ENCODE measurements around the gene C2orf81.
"Not testable (repeated sequence)": the region's sequence is repeated elsewhere in the genome, so short reads cannot be mapped to it uniquely, and the experiment has no call there.

Gene C2orf81

DNA sequence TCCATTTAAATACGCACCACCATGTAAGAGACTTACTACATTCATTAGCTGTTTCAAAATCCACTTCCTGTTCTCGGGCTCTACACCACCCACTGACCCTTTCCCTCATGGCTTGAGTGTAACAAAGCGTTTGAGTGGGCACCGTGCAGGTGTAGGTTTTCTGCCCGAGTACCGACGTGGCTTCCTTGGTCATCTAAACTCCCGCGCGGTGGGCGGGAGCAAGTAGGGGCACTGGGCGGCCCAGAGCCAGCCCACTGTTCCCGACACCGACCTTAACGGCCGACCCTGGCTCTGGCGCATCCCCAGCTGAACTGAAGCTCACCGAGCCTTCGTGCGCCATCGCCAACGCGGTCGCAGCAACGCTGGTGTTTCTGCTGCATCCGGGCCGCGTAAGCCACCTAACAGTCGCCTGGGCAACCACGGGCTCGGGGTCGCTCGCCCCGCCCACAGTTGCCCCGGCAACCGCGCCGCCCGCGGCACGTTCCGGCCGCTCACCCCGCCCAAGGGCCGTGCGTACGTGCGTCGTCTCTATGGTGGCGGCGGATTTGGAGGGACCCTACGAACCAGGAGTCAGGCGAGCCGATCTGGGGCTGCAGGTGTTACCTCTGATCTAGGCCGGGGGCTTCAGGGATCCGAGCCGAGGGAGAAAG lies at the start of gene C2orf81, which contains the start of gene WDR54:
TSS of gene C2orf81 (minus strand) at position 399 of the 650 bp plus-strand sequence. CDS start at position 340, 59 bp downstream.
TSS of gene WDR54 (plus strand) at position 510 of the 650 bp plus-strand sequence. CDS start 424 bp downstream, outside the sequence.
- DNase-seq = peak; percentile 95

DNA sequence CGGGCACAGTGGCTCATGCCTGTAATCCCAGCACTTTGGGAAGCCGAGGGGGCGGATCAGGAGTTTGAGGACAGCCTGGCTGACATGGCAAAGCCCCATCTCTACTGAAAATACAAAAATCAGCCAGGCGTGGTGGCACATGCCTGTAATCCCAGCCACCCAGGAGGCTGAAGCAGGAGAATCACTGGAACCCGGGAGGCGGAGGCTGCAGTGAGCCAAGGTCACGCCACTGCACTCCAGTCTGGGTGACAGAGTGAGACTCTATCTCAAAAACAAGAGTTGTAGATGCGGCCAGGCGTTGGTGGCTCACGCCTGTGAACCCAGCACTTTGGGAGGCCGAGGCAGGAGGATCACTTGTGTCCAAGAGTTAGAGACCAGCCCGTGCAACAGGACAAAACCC lies 49.3 kb upstream of the C2orf81 start:
- not testable (repeated sequence) for DNase-seq

DNA sequence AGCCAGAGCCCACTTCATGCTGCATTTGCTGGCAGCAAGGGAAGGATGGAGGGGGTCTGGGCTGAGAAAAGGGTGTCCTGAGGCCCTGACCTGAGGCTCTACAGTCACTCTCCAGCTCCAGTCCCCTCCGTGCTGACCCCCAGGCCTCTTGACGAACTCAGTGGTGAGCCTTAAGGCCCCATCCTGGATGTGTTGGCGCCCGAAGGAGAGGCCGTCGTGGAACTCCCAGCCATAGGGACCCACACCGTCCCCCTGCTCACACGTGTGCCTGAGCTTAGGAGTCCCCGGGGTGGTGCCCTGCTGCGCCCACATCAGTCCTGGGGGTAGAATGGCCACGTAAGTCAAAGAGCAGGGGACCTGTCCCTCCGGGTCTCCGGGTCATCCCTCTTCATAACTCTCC lies 43.0 kb upstream of the C2orf81 start:
- DNase-seq = no peak

DNA sequence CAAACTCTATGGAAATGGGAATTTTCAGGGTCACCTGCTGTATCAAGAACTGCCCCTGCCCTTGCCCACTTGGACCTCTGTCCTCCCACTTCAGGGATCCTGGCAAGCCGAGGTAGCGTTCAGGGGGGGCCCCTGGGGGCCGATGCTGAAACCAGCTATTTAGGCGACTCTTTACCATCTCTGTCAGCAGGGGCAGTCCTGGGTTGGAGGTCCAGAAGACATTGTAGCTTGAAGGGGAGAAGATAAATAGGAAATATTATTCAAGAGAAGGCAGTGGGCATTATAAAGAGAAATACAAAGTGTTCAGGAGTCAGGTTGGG lies 41.3 kb upstream of the C2orf81 start:
- DNase-seq = no peak

DNA sequence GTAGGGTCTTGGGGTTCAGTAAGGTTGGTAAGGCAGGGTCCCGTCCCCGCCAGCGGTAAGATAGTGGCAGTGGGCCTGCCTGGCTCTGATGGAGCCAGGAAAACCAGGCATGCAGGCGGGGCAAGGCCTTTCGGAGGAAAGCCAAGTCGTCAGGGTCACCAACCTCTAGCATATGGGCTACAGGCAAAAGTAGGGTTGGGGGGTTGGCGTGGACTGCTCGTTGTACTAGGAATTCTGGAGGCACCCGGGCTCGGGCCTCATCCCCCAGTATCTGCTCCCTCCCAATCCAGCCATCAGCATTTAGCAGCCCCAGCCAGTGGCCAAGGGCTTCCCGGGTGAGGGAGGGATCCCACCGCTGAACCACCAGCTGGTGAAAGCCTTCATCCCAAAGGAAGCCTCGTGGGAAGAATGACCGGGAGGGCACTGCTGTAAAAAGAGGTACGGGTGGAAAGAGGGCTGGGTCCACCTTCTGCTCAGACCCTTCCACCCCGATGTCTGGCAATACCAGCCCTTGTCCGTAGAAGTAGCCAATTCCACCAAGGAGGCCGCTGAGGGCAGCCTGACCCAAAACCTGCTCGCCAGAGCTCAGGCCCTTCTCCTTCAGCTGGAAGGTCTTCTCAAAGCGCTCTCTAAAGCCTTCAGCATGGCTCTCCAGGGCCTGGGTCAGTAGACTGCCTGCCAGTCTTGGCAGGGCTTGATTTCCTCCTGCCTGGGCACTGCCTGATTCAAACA lies 40.8 kb upstream of the C2orf81 start:
- no peak for DNase-seq

DNA sequence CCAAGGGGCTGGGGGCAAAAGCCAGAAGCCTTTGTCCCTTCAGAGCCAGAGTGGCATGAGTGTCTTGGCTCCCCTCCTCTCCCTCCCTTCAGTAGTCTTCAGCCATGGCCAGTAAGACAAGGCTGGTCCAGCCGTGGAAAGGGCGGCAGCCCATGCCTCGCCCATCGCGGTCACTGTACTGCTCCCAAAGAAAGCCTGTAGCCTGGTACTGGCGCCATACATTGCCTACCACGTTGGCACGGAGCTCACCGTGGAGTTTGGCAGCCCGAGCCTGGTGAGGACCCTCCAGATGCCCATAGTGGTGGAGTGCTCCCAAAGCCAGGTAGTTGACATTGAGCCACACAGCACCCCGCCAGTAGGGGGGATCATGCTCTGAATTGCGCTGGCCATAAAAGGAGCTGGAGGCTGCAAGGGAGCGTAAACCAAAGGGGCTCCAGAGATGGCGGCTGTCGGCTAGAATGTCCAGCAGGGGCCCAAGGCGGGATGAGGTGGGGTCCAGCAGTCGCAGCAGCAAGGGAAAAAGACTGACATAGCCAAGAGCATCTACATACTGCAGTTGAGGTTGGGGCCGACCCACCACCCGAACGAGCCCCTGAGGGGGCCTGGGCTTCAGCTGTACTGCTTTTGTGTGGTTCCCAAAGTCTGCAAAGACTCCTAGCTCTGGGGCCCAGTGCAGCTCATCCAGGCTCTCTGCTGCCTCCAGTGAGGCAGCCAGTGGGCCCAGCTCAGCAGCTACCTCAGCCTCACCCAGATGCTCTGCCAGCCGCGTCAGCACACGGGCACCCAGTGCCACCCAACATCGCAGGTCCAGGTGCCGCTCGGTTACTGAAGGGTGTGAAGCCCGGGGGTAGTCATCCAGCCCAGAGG lies 40.0 kb upstream of the C2orf81 start:
- DNase-seq = no peak

DNA sequence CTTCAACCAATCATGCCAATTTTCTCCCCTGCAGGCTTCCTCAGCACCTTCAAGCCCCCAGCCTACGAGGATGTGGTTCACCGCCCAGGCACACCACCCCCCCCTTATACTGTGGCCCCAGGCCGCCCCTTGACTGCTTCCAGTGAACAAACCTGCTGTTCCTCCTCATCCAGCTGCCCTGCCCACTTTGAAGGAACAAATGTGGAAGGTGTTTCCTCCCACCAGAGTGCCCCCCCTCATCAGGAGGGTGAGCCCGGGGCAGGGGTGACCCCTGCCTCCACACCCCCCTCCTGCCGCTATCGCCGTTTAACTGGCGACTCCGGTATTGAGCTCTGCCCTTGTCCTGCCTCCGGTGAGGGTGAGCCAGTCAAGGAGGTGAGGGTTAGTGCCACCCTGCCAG lies 38.8 kb upstream of the C2orf81 start:
- not testable (repeated sequence) for DNase-seq

DNA sequence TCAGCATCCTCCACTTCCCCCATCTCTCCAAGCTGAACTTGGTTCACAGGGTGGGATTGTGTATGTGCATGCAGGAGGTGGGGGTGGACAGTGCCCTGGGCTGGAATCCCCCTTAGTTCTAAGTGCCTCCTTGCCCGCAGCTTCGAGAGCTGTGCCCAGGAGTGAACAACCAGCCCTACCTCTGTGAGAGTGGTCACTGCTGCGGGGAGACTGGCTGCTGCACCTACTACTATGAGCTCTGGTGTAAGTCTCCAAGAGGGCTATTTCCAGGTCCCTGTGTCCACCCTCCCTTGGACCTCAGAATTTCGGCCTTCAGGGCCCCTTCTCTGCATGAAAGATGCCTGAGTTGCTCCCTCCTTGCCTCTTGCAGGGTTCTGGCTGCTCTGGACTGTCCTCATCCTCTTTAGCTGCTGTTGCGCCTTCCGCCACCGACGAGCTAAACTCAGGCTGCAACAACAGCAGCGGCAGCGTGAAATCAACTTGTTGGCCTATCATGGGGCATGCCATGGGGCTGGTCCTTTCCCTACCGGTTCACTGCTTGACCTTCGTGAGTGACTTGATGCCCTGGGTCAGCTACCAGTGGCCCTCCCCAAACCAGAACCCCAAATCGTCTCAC lies 38.2 kb upstream of the C2orf81 start:
- not testable (repeated sequence) for DNase-seq

DNA sequence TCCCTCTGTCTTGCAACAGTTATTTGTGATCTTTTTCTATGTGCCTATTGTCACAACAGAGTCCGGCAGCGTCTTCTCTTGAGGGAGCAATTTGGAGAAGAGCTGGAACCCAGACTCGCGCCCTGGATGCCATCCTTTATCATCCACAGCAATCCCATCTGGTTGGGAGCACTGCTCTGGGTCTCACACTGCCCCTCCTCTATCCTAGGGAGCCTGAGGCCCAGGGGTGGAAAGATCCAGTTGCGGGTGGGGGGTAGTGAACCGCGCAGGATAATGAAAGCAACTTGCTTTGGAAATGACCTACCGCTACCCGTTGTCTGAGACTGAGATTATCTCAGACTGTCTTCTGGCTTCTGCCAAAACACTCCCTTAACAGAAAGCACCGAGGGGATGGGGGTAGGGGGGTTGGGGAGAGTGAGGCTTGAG lies 37.5 kb upstream of the C2orf81 start:
- no peak for DNase-seq

DNA sequence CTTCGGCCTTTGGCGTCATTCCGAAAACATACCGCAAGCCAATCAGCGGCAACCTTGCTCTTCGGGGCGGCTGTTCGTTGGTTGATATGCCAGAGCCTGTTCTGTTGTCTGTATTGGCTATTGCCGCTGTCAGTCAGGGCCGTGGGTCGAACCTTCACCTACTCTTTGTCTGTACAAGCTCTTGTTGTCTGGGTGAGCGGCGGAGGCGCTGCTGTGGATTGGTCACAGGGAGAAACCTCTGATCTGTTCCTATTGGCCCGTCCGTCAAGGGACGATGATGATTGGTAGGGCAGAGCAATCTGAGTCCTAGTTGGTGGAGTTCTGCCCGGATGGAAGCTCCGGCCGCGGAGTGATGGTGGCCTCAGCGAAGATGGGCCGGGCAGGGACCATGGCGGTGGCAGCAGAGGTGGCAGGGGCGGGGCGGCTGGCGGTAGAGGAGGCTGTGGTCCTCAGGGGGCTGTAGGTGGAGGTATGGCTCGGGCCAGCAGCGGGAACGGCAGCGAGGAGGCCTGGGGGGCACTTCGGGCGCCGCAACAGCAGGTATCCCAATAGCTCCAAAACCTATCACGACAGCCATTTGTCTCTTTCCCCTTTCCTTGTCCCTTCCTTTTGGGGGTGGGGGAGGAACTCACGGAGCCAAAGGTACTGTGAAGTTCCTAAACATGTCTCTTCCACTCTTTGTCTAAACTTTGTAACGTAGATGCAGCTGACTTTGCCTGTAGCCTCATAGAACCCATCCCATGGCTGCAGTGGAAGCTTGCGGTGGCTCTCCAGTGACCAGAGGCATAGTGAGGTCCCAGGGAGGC lies 36.9 kb upstream of the C2orf81 start, which contains the start of gene WBP1:
TSS of gene WBP1 (plus strand) at position 307 of the 806 bp plus-strand sequence. CDS start at position 472, 165 bp downstream.
- DNase-seq = peak; percentile 96

DNA sequence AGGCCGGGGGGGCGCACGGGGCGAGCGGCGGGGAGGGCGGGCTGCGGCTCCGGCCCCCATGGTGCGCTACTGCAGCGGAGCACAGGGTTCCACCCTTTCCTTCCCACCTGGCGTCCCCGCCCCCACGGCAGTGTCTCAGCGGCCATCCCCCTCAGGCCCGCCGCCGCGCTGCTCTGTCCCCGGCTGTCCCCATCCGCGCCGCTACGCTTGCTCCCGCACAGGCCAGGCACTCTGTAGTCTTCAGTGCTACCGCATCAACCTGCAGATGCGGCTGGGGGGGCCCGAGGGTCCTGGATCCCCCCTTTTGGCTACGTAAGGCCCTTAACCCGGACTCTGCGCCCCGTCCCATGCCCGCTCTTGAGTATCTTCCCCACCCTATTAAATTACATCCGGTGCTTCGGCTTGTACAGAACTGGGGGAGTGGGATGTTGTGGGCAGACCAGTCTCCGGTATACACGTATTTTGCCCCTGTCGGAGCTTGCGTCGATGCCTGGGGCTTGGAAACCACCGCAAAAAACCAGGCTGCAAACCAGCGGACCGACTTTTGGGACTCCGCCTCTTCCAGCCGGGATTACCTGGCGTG lies 36.2 kb upstream of the C2orf81 start:
- DNase-seq = peak; percentile 70

DNA sequence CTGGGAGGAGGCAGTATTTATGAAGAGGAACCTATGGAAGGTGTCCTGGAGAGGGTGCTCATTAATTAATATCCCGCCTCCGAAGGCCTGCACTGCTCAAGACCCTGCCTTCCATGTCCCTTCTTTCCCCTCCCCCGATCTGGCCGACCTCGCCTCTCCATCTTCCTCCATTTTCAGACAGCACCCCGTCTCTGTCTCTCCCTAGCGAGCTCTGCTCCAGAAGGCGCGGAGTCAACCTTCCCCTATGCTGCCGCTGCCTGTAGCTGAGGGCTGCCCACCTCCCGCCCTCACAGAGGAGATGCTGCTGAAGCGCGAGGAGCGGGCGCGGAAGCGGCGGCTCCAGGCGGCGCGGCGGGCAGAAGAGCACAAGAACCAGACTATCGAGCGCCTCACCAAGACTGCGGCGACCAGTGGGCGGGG lies 35.7 kb upstream of the C2orf81 start:
- no peak for DNase-seq

DNA sequence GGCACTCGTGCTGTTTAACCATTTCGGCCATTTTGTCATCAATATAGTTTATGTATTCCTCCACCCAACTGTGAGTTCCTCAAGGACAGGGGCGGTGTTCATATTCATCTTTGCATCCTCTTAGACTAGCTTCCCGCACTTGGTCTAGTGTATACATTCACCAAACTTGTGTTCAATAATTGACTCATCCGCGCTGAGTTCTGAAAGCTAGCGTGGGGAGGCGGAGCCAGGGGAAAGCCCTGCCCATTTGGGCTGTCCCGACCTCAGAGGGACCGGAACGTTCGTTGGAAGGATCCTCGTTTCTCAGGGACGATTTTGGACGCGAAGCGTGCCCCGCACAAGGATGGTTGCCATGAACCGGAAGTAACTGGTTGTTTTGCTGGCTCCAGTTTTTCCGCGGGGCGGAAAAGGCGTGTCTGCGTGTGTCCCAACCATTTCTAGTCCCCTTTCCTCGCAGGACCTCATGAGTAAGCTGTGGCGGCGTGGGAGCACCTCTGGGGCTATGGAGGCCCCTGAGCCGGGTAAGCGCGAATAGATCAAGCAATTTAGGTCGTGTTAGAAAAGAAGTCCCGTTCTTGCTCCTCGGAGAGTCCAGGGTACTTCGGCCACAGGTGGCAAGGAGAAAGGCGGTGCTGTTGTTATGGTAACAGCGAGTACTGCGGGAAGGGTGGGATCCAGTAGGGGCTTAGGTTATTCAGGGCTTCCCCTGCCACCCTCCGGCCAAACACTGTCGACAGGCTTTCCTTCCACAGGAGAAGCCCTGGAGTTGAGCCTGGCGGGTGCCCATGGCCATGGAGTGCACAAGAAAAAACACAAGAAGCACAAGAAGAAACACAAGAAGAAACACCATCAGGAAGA lies 33.5 kb upstream of the C2orf81 start, which contains the start of gene INO80B:
TSS of gene INO80B (plus strand) at position 434 of the 858 bp plus-strand sequence. CDS start at position 464, 30 bp downstream.
- peak; percentile 97 for DNase-seq

DNA sequence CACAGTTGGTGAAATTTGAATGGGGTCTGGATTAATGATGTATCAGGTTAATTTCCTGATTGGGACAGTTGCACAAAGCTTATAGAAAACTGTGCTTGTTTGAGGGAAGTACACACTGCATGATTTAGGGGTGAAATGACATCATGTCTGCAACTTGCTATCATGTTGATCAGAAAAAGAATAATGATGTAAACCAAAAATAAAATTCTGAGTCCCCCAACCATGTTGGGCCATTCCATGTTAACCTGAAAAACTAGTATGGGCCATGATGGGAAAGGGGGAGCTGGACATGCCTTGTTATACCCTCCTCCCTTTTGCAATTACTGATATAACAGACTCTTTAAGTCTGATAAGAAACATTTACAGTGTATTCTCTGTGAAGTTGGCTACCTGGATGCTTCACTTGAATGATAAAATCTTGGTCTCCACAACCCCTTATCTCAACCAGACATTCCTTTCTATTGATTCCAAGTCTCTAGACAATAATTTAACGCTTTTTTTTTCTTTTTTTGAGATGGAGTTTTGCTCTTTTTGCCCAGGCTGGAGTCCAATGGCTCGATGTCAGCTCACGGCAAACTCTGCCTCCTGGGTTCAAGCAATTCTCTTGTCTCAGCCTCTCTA lies 29.3 kb upstream of the C2orf81 start:
- no peak for DNase-seq

DNA sequence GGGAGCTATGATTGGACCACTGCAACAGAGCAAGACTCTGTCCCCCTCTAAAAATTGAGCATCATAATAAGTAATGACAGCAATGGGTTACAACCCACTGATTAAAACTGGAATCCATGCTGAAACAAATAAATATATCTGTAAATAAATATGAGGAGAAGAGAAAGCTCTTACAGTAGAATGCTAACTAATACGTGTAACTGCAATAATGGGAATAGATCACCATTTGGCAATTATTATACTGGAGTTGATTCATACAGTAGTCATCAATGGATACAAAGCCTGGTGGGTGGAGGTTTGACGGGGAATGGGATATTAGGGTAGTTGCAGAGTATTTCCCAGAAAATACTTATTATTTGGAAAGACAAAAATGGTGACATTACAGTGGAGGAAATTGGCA lies 27.4 kb upstream of the C2orf81 start:
- DNase-seq = no peak

DNA sequence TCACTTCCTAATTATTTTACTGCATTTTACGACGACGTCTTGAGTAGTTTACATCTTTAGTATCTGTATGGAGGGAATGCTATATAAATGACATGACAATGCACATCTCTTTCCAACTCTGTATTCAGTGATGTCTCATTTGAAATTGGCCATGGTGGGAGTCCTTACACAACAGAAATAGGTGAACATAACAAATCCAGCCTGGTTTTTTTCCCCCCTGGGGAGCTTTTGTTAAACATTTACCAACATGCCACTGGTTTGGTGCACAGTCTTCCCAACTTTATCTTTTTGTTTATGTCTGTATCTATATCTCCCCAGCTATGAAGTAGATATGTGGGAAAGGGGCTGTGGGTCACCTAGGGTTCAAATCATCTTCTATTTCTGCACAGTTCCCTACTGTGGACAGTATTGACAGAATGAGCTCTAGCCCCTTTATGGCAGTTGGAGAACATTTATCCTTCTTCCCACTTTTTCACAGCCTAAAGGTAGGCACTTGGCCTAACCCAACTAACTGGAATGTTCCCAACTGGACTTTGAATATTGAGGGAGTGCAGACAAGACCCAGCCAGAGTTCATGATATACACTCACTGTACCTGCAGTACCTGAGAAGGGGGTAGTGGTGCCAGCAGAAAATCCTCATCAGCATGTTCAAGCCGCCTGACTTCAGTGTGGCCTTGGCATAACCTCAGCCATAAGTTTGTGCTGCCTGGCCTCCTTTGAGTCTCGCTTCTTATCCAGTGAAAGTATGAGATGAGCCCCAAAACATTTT lies 26.0 kb upstream of the C2orf81 start:
- no peak for DNase-seq

DNA sequence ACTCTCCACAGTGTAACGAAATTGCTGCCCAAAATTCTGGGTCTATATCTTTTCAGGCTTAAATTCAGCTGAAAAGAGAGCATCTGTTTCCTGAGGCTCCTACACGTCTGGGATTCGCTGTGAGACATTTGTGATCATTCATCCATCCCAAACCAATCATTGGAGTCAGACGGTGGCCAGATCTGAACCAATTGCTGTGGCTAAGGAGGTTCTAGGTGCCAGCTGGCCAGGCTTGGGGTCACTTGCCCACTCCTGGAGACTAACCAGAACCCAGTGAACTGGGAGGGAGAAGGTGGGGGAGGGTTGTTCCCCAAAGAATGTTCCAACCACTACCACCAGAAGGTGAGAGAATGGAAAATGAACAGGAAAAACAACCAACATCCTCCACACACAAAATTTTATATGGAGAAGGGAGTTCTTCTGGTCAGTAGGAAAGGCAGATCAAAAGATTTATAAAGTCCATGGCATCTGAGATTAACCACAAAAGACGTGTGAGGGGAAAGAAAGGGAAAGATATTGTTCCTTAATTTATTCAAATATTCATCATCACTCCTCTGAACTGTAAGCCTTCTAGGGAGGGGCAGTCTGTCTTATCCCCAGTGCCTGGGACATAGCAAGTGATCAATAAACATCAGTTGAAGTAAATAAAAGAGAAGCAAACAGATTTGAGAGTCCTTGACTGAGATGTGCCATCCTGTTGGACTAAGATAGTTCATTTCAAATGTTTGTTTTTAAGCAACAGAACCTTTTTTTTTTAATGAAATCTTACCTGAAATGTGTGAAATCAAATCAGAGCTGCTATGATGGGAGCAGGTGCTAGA lies 23.3 kb upstream of the C2orf81 start:
- no peak for DNase-seq

Measured in activated CD4-positive, CD25-positive, alpha-beta regulatory T cell treated with anti-CD3 and anti-CD28 coated beads, Interleukin-2, amount 50 U/mL, for 72 hours (primary cell).